GM19351 (cell line): ENCODE measurements around the gene PIH1D2.
"Not testable (repeated sequence)": the region's sequence is repeated elsewhere in the genome, so short reads cannot be mapped to it uniquely, and the experiment has no call there.

Experiments
- ATAC-seq: cut with Tn5 transposase; IDR thresholded peaks from one replicate; pipeline ENCODE4 v1.9.1; 2021; ENCODE audit warnings: mild to moderate bottlenecking, moderate library complexity; ENCODE audit not compliant: unreplicated experiment

The PIH1D2 gene

GRCh38 chr11:112057170-112057569, 16.6 kb downstream of the PIH1D2 start:
- ATAC-seq, result no peak

- no peak for ATAC-seq
These were observed 22.0 kb downstream of the PIH1D2 start for GRCh38 chr11:112051768-112052167.

- peak; percentile 88 for ATAC-seq
These were observed 23.1 kb downstream of the PIH1D2 start for GRCh38 chr11:112050721-112051120.

- no peak for ATAC-seq
These were observed 24.0 kb downstream of the PIH1D2 start for GRCh38 chr11:112049777-112050176.

- ATAC-seq, result not testable (repeated sequence)
These were observed 25.6 kb downstream of the PIH1D2 start for GRCh38 chr11:112048256-112048655.

GRCh38 chr11:112046647-112047046, 27.2 kb downstream of the PIH1D2 start:
- not testable (repeated sequence) for ATAC-seq

GRCh38 chr11:112044961-112045360, 28.9 kb downstream of the PIH1D2 start:
- ATAC-seq, result no peak

GRCh38 chr11:112042961-112043304, 30.9 kb downstream of the PIH1D2 start:
- no peak for ATAC-seq

- ATAC-seq, result no peak
These were observed 31.5 kb downstream of the PIH1D2 start for GRCh38 chr11:112042161-112042960.

GRCh38 chr11:112037527-112037926, 36.3 kb downstream of the PIH1D2 start:
- no peak for ATAC-seq

- ATAC-seq, result no peak
These were observed 39.9 kb downstream of the PIH1D2 start for GRCh38 chr11:112033902-112034301.

GRCh38 chr11:112029460-112029859, 44.4 kb downstream of the PIH1D2 start:
- ATAC-seq, result no peak

GRCh38 chr11:112026784-112027410, 46.9 kb downstream of the PIH1D2 start:
- not testable (repeated sequence) for ATAC-seq

- ATAC-seq, result no peak
These were observed 48.1 kb downstream of the PIH1D2 start for GRCh38 chr11:112025707-112026106.

GRCh38 chr11:112024773-112025678, 48.8 kb downstream of the PIH1D2 start, which contains the start of gene DLAT:
Gene DLAT (plus strand): TSS chr11:112025408. CDS start chr11:112025473, 65 bp downstream.
- peak; percentile 71 for ATAC-seq

GRCh38 chr11:112024178-112024772, 49.5 kb downstream of the PIH1D2 start:
- peak; percentile 30 for ATAC-seq

- ATAC-seq, result no peak
These were observed 50.7 kb downstream of the PIH1D2 start for GRCh38 chr11:112023104-112023503.

GRCh38 chr11:112019066-112019465, 54.8 kb downstream of the PIH1D2 start:
- no peak for ATAC-seq
